ENCODE results near the gene MRPS10. TPM values are rescaled to one million over a fixed set of nuclear protein-coding genes. Genes with fewer than 3 reads are reported as not detected.

The MRPS10 gene
- total and polyA plus RNA-seq, 9 donors, result 26.9 to 37.8 (median 33.8) TPM

Other genes with a start within 250 kb of the MRPS10 start
- gene TAF8, start 167.3 kb downstream of the MRPS10 start, total RNA-seq, result 13.8 TPM
- 10 to 100 TPM; 11.4 to 16.6 (median 12.8) TPM for gene TAF8, start 167.3 kb downstream of the MRPS10 start, polyA plus RNA-seq (ENCODE audit: insufficient read depth in 1 of 8, insufficient read length in 8 of 8, low replicate concordance in 1 of 8)
- gene C6orf132, start 75.2 kb downstream of the MRPS10 start, total RNA-seq, result 0.53 TPM
- gene C6orf132, start 75.2 kb downstream of the MRPS10 start, polyA plus RNA-seq (ENCODE audit: insufficient read depth in 1 of 8, insufficient read length in 8 of 8, low replicate concordance in 1 of 8), result 1 to 10 TPM in 2 of 8 donors, under 1 TPM in 6; 0.33 to 2.3 (median 0.68) TPM
- gene GUCA1A, start 44.5 kb downstream of the MRPS10 start, total RNA-seq, result 0.04 TPM
- gene GUCA1A, start 44.5 kb downstream of the MRPS10 start, polyA plus RNA-seq (ENCODE audit: insufficient read depth in 1 of 8, insufficient read length in 8 of 8, low replicate concordance in 1 of 8), result under 1 TPM in 3 of 8 donors, not detected in 5; 0.06 to 0.16 (median 0.12) TPM
- 0.80 TPM for gene GUCA1B, start 22.9 kb downstream of the MRPS10 start, total RNA-seq
- gene GUCA1B, start 22.9 kb downstream of the MRPS10 start, polyA plus RNA-seq (ENCODE audit: insufficient read depth in 1 of 8, insufficient read length in 8 of 8, low replicate concordance in 1 of 8), result 1 to 10 TPM; 1.1 to 3.0 (median 2.3) TPM
- 5.1 TPM for gene TRERF1, start 234.1 kb upstream of the MRPS10 start, total RNA-seq
- 10 to 100 TPM in 3 of 8 donors, 1 to 10 TPM in 5; 6.4 to 13.8 (median 9.7) TPM for gene TRERF1, start 234.1 kb upstream of the MRPS10 start, polyA plus RNA-seq (ENCODE audit: insufficient read depth in 1 of 8, insufficient read length in 8 of 8, low replicate concordance in 1 of 8)